CD4-positive, CD25-positive, alpha-beta regulatory T cell (primary cell): ENCODE measurements around the gene FAM3A. TPM values are rescaled to one million over a fixed set of nuclear protein-coding genes. Genes with fewer than 3 reads are reported as not detected.
"Not testable (repeated sequence)": the region's sequence is repeated elsewhere in the genome, so short reads cannot be mapped to it uniquely, and the experiment has no call there.

Source experiments
- ATAC-seq, 2 donors: fragments of 150-1000 bp; cut with Tn5 transposase; one replicate each; pipeline ENCODE4 v1.10.0; 2021; ENCODE audit warnings: low read depth in 2 of 2, moderate number of reproducible peaks in 2 of 2, moderate library complexity in 1 of 2
- DNase-seq, 3 donors: peaks; one replicate each; pipeline versions ENCODE4 v3.0.0 to v3.0.0-alpha.2; 2012 to 2022; ENCODE audit warnings: mixed read lengths in 1 of 3
- H3K27ac ChIP-seq: one replicate; pipeline ENCODE4 v1.7.0; 2013; ENCODE audit warnings: mild to moderate bottlenecking, low read length; ENCODE audit not compliant: insufficient read depth, poor library complexity, severe bottlenecking
- H3K27me3 ChIP-seq: one replicate; pipeline ENCODE4 v1.7.0; 2013; ENCODE audit warnings: low read length; ENCODE audit not compliant: control insufficient read depth, insufficient read depth
- H3K36me3 ChIP-seq: one replicate; pipeline ENCODE4 v1.7.0; 2013; ENCODE audit warnings: mild to moderate bottlenecking, low read length, moderate library complexity; ENCODE audit not compliant: control insufficient read depth, insufficient read depth
- H3K4me1 ChIP-seq: 2 replicates; pipeline ENCODE4 v1.7.0; 2013; ENCODE audit warnings: mild to moderate bottlenecking, low read length; ENCODE audit not compliant: insufficient read depth, control insufficient read depth, poor library complexity, severe bottlenecking
- H3K4me3 ChIP-seq: one replicate; pipeline ENCODE4 v1.7.0; 2013; ENCODE audit warnings: low read depth, mild to moderate bottlenecking, low read length, moderate library complexity
- H3K9me3 ChIP-seq, 2 experiments: 1 replicate in 1 of 2; 2 replicates in 1 of 2; pipeline ENCODE4 v1.7.0; 2013; ENCODE audit warnings: low read length in 2 of 2, mild to moderate bottlenecking in 1 of 2, moderate library complexity in 1 of 2; ENCODE audit not compliant: control insufficient read depth in 2 of 2
- H3K27ac Mint-ChIP-seq, 3 donors: one replicate each; pipeline ENCODE4 v1.8.0; 2020 to 2022; ENCODE audit warnings: mild to moderate bottlenecking in 3 of 3, mixed read lengths in 3 of 3, moderate library complexity in 2 of 3
- H3K27me3 Mint-ChIP-seq: one replicate; pipeline ENCODE4 v1.8.0; 2022; ENCODE audit warnings: mild to moderate bottlenecking, mixed read lengths
- H3K36me3 Mint-ChIP-seq: one replicate; pipeline ENCODE4 v1.8.0; 2020; ENCODE audit warnings: mixed read lengths
- H3K4me1 Mint-ChIP-seq, 4 donors: one replicate each; pipeline ENCODE4 v1.8.0; 2020 to 2022; ENCODE audit warnings: mixed read lengths in 4 of 4, mild to moderate bottlenecking in 1 of 4
- H3K4me3 Mint-ChIP-seq, 4 donors: one replicate each; pipeline ENCODE4 v1.8.0; 2020 to 2022; ENCODE audit warnings: mild to moderate bottlenecking in 4 of 4, mixed read lengths in 4 of 4, moderate library complexity in 3 of 4
- H3K9me3 Mint-ChIP-seq, 7 donors: one replicate each; pipeline ENCODE4 v1.8.0; 2020 to 2022; ENCODE audit warnings: mixed read lengths in 7 of 7, mild to moderate bottlenecking in 3 of 7, moderate library complexity in 2 of 7
- polyA plus RNA-seq, 4 donors: library from polyadenylated mRNA; unstranded; fragments of 300-500 nt; fragmentation: Illumina TruSeq; gene quantifications; one replicate each; pipeline ENCODE4 v1.2.3, GENCODE V29; 2021
- total RNA-seq: library from RNA; stranded (reverse); gene quantifications from one replicate; pipeline ENCODE4 v1.2.3, GENCODE V29; 2022

Gene FAM3A
- total and polyA plus RNA-seq, 5 donors from 2014 or later = 13.4 to 28.2 (median 19.2) TPM

- no peak overlapping the region for H3K27ac ChIP-seq
- H3K9me3 Mint-ChIP-seq = peaks cover 0 to 4% (median 0%) of the 10 kb centered on the region in 7 donors
- H3K4me1 ChIP-seq = peaks cover 8% of the 10 kb centered on the region
- H3K36me3 ChIP-seq = no peaks in the 10 kb centered on the region
- DNase-seq (no peak), ATAC-seq (no peak)
- no peak overlapping the region for H3K4me3 ChIP-seq
- no peaks in the 10 kb centered on the region for H3K27me3 Mint-ChIP-seq
- H3K27me3 ChIP-seq = no peaks in the 10 kb centered on the region
- peaks cover 8% of the 10 kb centered on the region for H3K36me3 Mint-ChIP-seq
- H3K4me3 Mint-ChIP-seq = peak overlapping the region in 1 of 4 donors; percentile 10
- no peaks in the 10 kb centered on the region for H3K9me3 ChIP-seq
- H3K27ac Mint-ChIP-seq = no peak overlapping the region
- peaks cover 0 to 18% (median 6%) of the 10 kb centered on the region in 4 donors for H3K4me1 Mint-ChIP-seq
Measured at GRCh38 chrX:154507673-154508383, 8.2 kb downstream of the FAM3A start.

GRCh38 chrX:154506483-154507332, 9.3 kb downstream of the FAM3A start:
- H3K36me3 Mint-ChIP-seq = peaks cover 8% of the 10 kb centered on the region
- no peaks in the 10 kb centered on the region for H3K9me3 ChIP-seq
- peak overlapping the region in 1 of 3 donors; percentile 94 for H3K27ac Mint-ChIP-seq
- peaks cover 5% of the 10 kb centered on the region for H3K4me1 ChIP-seq
- no peaks in the 10 kb centered on the region for H3K27me3 ChIP-seq
- H3K27me3 Mint-ChIP-seq = no peaks in the 10 kb centered on the region
- no peak overlapping the region for H3K4me3 Mint-ChIP-seq
- H3K36me3 ChIP-seq = no peaks in the 10 kb centered on the region
- H3K9me3 Mint-ChIP-seq = peaks cover 0 to 4% (median 0%) of the 10 kb centered on the region in 7 donors
- no peak for DNase-seq
- no peak overlapping the region for H3K27ac ChIP-seq
- peaks cover 0 to 11% (median 6%) of the 10 kb centered on the region in 4 donors for H3K4me1 Mint-ChIP-seq
- ATAC-seq = no peak
- H3K4me3 ChIP-seq = no peak overlapping the region

- Mint-ChIP-seq H3K4me1 (peaks cover 0 to 2% (median under 1%) of the 10 kb centered on the region in 4 donors), H3K27me3 (no peaks in the 10 kb centered on the region), H3K4me3 (no peak overlapping the region), H3K36me3 (peaks cover 8% of the 10 kb centered on the region), H3K27ac (peak overlapping the region in 1 of 3 donors; percentile 20), H3K9me3 (peaks cover 0 to 4% (median 0%) of the 10 kb centered on the region in 7 donors)
- H3K36me3 ChIP-seq = no peaks in the 10 kb centered on the region
- no peaks in the 10 kb centered on the region for H3K4me1 ChIP-seq
- H3K4me3 ChIP-seq = no peak overlapping the region
- no peaks in the 10 kb centered on the region for H3K9me3 ChIP-seq
- H3K27me3 ChIP-seq = no peaks in the 10 kb centered on the region
- H3K27ac ChIP-seq = no peak overlapping the region
- DNase-seq = no peak
- ATAC-seq = no peak
Measured at GRCh38 chrX:154505734-154506133, 10.3 kb downstream of the FAM3A start.

- Mint-ChIP-seq H3K4me3 (no peak overlapping the region), H3K27me3 (no peaks in the 10 kb centered on the region), H3K27ac (no peak overlapping the region), H3K4me1 (no peaks in the 10 kb centered on the region), H3K9me3 (no peaks in the 10 kb centered on the region), H3K36me3 (no peaks in the 10 kb centered on the region)
- no peaks in the 10 kb centered on the region for H3K36me3 ChIP-seq
- no peaks in the 10 kb centered on the region for H3K4me1 ChIP-seq
- no peaks in the 10 kb centered on the region for H3K27me3 ChIP-seq
- no peak overlapping the region for H3K4me3 ChIP-seq
- no peak overlapping the region for H3K27ac ChIP-seq
- no peak for ATAC-seq
- DNase-seq = no peak
- H3K9me3 ChIP-seq = no peaks in the 10 kb centered on the region
Measured at GRCh38 chrX:154502989-154503388, 13.0 kb downstream of the FAM3A start.

GRCh38 chrX:154502098-154502497, 13.9 kb downstream of the FAM3A start:
- no peak for ATAC-seq
- no peak overlapping the region for H3K4me3 Mint-ChIP-seq
- H3K27me3 Mint-ChIP-seq = no peaks in the 10 kb centered on the region
- DNase-seq = no peak
- Histone ChIP-seq H3K9me3 (no peaks in the 10 kb centered on the region), H3K27me3 (no peaks in the 10 kb centered on the region), H3K36me3 (no peaks in the 10 kb centered on the region), H3K27ac (no peak overlapping the region), H3K4me3 (no peak overlapping the region), H3K4me1 (no peaks in the 10 kb centered on the region)
- H3K4me1 Mint-ChIP-seq = no peaks in the 10 kb centered on the region
- no peak overlapping the region for H3K27ac Mint-ChIP-seq
- no peaks in the 10 kb centered on the region for H3K36me3 Mint-ChIP-seq
- H3K9me3 Mint-ChIP-seq = no peaks in the 10 kb centered on the region

GRCh38 chrX:154501423-154501822, 14.6 kb downstream of the FAM3A start:
- H3K4me1 Mint-ChIP-seq, ATAC-seq, DNase-seq, H3K4me3 ChIP-seq, H3K9me3 Mint-ChIP-seq, H3K27ac Mint-ChIP-seq, H3K4me1 ChIP-seq, H3K27me3 ChIP-seq, H3K36me3 Mint-ChIP-seq, H3K27ac ChIP-seq, H3K9me3 ChIP-seq, H3K36me3 ChIP-seq, H3K27me3 Mint-ChIP-seq: not testable (repeated sequence)
- peak overlapping the region in 1 of 4 donors; percentile 21 for H3K4me3 Mint-ChIP-seq

- not testable (repeated sequence) for H3K27me3 Mint-ChIP-seq, H3K27ac Mint-ChIP-seq, H3K27me3 ChIP-seq, H3K9me3 Mint-ChIP-seq, H3K36me3 ChIP-seq, ATAC-seq, H3K4me1 Mint-ChIP-seq, H3K27ac ChIP-seq, H3K4me1 ChIP-seq, H3K36me3 Mint-ChIP-seq, H3K4me3 Mint-ChIP-seq, H3K9me3 ChIP-seq, DNase-seq, H3K4me3 ChIP-seq
Measured at GRCh38 chrX:154496591-154497137, 19.4 kb downstream of the FAM3A start.
